EL (cell line): ENCODE data around the gene TBC1D5.

Experiments
- DNase-seq: peaks from one replicate; pipeline ENCODE4 v3.0.0-alpha.2; 2016

The TBC1D5 gene

GRCh38 chr3:17583530-17583929 lies 158.9 kb downstream of the TBC1D5 start:
- no peak for DNase-seq

GRCh38 chr3:17581421-17582080 lies 160.9 kb downstream of the TBC1D5 start:
- no peak for DNase-seq

GRCh38 chr3:17580901-17581300 lies 161.5 kb downstream of the TBC1D5 start:
- no peak for DNase-seq

- no peak for DNase-seq
Observed at GRCh38 chr3:17579289-17580031, 163.0 kb downstream of the TBC1D5 start.

GRCh38 chr3:17577796-17578520 lies 164.5 kb downstream of the TBC1D5 start:
- peak; percentile 15 for DNase-seq

- DNase-seq: no peak
Observed at GRCh38 chr3:17573396-17573795, 169.0 kb downstream of the TBC1D5 start.

GRCh38 chr3:17571686-17572085 lies 170.7 kb downstream of the TBC1D5 start:
- no peak for DNase-seq

GRCh38 chr3:17562845-17563244 lies 179.6 kb downstream of the TBC1D5 start:
- DNase-seq: no peak

GRCh38 chr3:17558565-17558964 lies 183.9 kb downstream of the TBC1D5 start:
- DNase-seq: no peak

GRCh38 chr3:17557749-17558463 lies 184.5 kb downstream of the TBC1D5 start:
- DNase-seq: no peak

GRCh38 chr3:17555525-17555924 lies 186.9 kb downstream of the TBC1D5 start:
- no peak for DNase-seq

- DNase-seq: no peak
Observed at GRCh38 chr3:17554078-17554477, 188.4 kb downstream of the TBC1D5 start.

GRCh38 chr3:17553080-17553479 lies 189.4 kb downstream of the TBC1D5 start:
- DNase-seq: no peak

- no peak for DNase-seq
Observed at GRCh38 chr3:17552351-17552750, 190.1 kb downstream of the TBC1D5 start.

GRCh38 chr3:17551895-17552294 lies 190.5 kb downstream of the TBC1D5 start:
- no peak for DNase-seq

GRCh38 chr3:17551333-17551732 lies 191.1 kb downstream of the TBC1D5 start:
- no peak for DNase-seq

GRCh38 chr3:17550624-17551023 lies 191.8 kb downstream of the TBC1D5 start:
- DNase-seq: no peak

- no peak for DNase-seq
Observed at GRCh38 chr3:17546500-17547255, 195.8 kb downstream of the TBC1D5 start.

GRCh38 chr3:17544632-17545031 lies 197.8 kb downstream of the TBC1D5 start:
- no peak for DNase-seq

- no peak for DNase-seq
Observed at GRCh38 chr3:17542591-17542990, 199.8 kb downstream of the TBC1D5 start.

GRCh38 chr3:17539436-17539835 lies 203.0 kb downstream of the TBC1D5 start:
- no peak for DNase-seq

- DNase-seq: no peak
Observed at GRCh38 chr3:17535274-17535673, 207.2 kb downstream of the TBC1D5 start.
